HG03460 (cell line): ENCODE data around the gene MLF2.

Experiments
- ATAC-seq: cut with Tn5 transposase; IDR thresholded peaks from one replicate; pipeline ENCODE4 v1.9.1; 2021; ENCODE audit not compliant: unreplicated experiment

MLF2 gene

DNA sequence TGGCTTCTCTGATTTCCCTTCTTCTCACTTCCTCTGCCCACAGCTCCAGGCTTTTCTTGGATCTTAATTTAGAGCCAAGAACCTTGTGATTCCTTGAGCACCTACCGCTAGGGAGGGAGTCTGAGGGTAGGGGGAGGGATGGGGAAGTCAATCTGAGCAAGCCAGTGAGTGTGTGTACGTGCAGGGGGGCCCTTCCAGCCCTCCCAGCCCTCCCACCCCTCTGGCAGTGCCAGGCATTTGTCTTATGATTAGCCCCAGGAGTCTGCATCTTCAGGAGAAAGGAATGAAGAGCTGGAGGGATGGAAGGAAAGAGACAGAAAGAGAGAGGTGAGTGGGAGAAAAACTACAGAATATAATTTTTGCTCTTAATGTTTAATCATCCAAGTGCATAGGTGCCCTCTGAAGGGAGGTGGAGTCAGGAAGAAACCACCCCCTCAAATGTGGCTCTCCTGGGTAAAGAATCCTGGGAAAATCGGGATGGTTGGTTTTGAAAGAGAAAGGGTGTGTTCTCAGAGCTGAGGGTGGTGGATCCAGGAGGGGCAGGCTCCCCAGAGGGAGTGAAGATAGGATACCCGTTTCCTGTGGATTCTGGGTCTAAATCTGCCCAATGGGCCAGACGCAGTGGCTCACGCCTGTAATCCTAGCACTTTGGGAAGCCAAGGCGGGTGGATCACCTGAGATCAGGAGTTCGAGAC is 54.4 kb downstream of the MLF2 start:
- ATAC-seq: no peak
